ENCODE results near the gene PTPRCAP.

The PTPRCAP gene

DNA sequence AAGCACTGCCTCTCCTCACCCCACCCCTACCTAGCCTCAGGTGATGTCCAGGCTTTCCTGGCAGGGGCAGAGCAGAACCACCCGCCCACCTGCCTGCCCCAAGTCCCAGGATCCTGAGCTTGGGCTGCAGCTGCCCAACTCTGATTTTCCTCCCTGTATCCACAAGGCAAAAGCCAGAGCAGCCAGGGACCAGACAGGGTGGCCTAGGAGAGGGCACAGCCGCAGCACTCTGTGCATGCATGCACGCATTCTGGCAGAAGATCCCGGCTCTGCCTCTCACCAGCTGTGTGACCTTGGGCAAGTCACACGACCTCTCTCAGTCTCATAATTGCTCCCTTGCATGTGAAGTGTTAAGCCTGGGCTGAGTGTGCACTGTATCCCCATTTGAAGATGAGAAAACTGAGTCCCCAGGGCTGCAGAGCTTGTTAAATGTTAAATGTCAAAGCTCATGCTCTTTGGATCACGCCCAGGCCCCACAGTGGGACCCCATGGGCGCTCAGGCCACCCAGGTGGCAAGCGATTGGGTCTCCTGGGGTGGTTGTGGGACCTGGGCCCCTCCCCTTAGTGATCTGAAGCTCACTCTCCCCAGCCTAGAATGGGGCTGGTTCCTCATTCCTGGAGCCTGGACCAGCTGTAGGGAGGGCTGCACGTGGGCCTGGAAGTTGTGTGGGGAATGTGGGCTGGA lies 24.8 kb downstream of the PTPRCAP start:
- TF ChIP-seq, protein P1, sequence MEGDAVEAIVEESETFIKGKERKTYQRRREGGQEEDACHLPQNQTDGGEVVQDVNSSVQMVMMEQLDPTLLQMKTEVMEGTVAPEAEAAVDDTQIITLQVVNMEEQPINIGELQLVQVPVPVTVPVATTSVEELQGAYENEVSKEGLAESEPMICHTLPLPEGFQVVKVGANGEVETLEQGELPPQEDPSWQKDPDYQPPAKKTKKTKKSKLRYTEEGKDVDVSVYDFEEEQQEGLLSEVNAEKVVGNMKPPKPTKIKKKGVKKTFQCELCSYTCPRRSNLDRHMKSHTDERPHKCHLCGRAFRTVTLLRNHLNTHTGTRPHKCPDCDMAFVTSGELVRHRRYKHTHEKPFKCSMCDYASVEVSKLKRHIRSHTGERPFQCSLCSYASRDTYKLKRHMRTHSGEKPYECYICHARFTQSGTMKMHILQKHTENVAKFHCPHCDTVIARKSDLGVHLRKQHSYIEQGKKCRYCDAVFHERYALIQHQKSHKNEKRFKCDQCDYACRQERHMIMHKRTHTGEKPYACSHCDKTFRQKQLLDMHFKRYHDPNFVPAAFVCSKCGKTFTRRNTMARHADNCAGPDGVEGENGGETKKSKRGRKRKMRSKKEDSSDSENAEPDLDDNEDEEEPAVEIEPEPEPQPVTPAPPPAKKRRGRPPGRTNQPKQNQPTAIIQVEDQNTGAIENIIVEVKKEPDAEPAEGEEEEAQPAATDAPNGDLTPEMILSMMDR (IDR thresholded peaks at IDR 0.05; ENCODE audit: insufficient read depth, low read length): no peak
- TF ChIP-seq POLR2AphosphoS5 (IDR thresholded peaks at IDR 0.05; ENCODE audit: low read depth) (no peak), SPI1 (IDR thresholded peaks at IDR 0.05; ENCODE audit: borderline replicate concordance, low read depth) (no peak), GABPA (IDR thresholded peaks at IDR 0.05; ENCODE audit: low read depth) (no peak)
- no peak overlapping the region for H3K27ac ChIP-seq (replicated peaks)
- H3K27me3 ChIP-seq (ENCODE audit: insufficient read depth, poor library complexity, severe bottlenecking): no peaks in the 10 kb centered on the region
- DNase-seq (ENCODE audit: low read depth in 1 of 2, low spot score in 1 of 2): no peak
- H3K4me3 ChIP-seq (replicated peaks; ENCODE audit: insufficient read depth, low read length): no peak overlapping the region

DNA sequence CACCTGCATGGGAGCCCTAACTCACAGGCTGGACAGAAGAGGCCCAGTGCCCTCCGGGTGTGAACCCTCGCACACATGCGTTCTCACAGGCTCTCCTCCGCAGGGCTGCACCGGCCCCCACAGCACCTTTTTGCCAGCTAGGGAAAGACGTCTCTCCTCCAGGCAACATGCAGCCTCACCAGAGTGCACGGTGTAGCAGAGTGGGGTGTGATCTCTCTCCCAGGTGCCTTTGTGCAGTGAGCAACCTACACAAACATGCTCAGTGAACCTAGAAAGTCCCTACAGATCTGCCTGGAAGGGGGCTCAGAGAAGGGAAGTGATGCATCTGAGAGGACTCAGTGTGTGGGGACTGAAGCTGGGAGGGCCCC lies 25.7 kb downstream of the PTPRCAP start:
- TF ChIP-seq GABPA (IDR thresholded peaks at IDR 0.05; ENCODE audit: low read depth): no peak
- no peak for TF ChIP-seq POLR2AphosphoS5 (IDR thresholded peaks at IDR 0.05; ENCODE audit: low read depth)
- TF ChIP-seq, protein P2, sequence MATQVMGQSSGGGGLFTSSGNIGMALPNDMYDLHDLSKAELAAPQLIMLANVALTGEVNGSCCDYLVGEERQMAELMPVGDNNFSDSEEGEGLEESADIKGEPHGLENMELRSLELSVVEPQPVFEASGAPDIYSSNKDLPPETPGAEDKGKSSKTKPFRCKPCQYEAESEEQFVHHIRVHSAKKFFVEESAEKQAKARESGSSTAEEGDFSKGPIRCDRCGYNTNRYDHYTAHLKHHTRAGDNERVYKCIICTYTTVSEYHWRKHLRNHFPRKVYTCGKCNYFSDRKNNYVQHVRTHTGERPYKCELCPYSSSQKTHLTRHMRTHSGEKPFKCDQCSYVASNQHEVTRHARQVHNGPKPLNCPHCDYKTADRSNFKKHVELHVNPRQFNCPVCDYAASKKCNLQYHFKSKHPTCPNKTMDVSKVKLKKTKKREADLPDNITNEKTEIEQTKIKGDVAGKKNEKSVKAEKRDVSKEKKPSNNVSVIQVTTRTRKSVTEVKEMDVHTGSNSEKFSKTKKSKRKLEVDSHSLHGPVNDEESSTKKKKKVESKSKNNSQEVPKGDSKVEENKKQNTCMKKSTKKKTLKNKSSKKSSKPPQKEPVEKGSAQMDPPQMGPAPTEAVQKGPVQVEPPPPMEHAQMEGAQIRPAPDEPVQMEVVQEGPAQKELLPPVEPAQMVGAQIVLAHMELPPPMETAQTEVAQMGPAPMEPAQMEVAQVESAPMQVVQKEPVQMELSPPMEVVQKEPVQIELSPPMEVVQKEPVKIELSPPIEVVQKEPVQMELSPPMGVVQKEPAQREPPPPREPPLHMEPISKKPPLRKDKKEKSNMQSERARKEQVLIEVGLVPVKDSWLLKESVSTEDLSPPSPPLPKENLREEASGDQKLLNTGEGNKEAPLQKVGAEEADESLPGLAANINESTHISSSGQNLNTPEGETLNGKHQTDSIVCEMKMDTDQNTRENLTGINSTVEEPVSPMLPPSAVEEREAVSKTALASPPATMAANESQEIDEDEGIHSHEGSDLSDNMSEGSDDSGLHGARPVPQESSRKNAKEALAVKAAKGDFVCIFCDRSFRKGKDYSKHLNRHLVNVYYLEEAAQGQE (IDR thresholded peaks at IDR 0.05; ENCODE audit: insufficient replicate concordance, low read depth): no peak
- no peak for TF ChIP-seq SPI1 (IDR thresholded peaks at IDR 0.05; ENCODE audit: borderline replicate concordance, low read depth)
- TF ChIP-seq, protein P1 (IDR thresholded peaks at IDR 0.05; ENCODE audit: insufficient read depth, low read length): no peak
- Histone ChIP-seq H3K4me3 (replicated peaks; ENCODE audit: insufficient read depth, low read length) (no peak overlapping the region), H3K27ac (replicated peaks) (no peak overlapping the region), H3K27me3 (ENCODE audit: insufficient read depth, poor library complexity, severe bottlenecking) (no peaks in the 10 kb centered on the region)
- DNase-seq (ENCODE audit: low read depth in 1 of 2, low spot score in 1 of 2): no peak

DNA sequence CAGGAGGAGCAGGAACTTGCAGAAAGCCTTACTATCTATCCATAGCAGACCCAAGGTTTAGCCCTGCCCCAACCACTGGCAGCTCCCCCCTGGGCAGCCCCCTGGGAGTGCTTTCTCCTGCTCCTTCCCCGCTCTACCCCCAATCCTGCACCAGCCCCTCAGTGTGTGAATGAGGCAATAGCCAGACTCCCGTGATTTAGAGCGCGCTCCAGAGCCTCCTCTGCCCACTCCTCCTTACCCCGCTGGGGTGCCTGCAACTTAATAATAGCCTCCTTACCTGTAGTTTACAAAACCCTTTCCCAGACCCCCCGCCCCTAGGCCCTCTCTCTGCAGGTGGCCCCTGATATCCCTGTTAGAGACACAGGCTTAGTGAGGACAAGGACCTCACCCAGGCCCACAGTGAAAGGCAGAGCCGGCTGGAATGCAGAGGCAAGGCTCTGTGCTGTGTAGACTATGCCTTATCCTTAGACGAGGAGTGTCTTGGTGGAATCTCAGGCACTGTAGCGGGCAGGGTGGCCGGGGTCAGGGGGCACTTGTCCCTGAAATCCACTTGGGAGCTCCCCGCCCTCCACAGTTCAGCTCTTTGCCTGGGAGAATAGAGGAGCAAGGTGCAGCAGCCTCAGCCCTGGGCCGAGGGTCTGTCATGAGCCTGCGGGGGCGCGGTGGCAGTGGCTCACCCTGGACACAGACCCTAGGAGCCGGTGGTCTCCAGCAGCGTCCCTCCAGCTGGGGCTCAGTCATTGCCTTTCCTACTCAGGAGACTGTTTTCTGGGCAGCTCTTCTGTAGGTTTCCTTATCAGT lies 26.3 kb downstream of the PTPRCAP start:
- TF ChIP-seq, protein P1 (IDR thresholded peaks at IDR 0.05; ENCODE audit: insufficient read depth, low read length): no peak
- TF ChIP-seq GABPA (IDR thresholded peaks at IDR 0.05; ENCODE audit: low read depth): no peak
- no peak for TF ChIP-seq SPI1 (IDR thresholded peaks at IDR 0.05; ENCODE audit: borderline replicate concordance, low read depth)
- TF ChIP-seq, protein P2 (IDR thresholded peaks at IDR 0.05; ENCODE audit: insufficient replicate concordance, low read depth): no peak
- TF ChIP-seq POLR2AphosphoS5 (IDR thresholded peaks at IDR 0.05; ENCODE audit: low read depth): no peak
- Histone ChIP-seq H3K27me3 (ENCODE audit: insufficient read depth, poor library complexity, severe bottlenecking) (no peaks in the 10 kb centered on the region), H3K27ac (replicated peaks) (no peak overlapping the region), H3K4me3 (replicated peaks; ENCODE audit: insufficient read depth, low read length) (no peak overlapping the region)
- DNase-seq (ENCODE audit: low read depth in 1 of 2, low spot score in 1 of 2): no peak

Measured in HL-60 (cell line).